ENCODE results near the gene AIG1.
A peak's percentile ranks its signal among the peaks of the same experiment; 100 is the strongest.

AIG1 gene

GRCh38 chr6:143179096-143179495 is 118.4 kb downstream of the AIG1 start:
- DNase-seq (ENCODE audit: low read depth), result no peak
- H3K4me3 ChIP-seq (replicated peaks; ENCODE audit: low read depth, low read length), result no peak overlapping the region
- no peak for TF ChIP-seq CTCF (IDR thresholded peaks at IDR 0.05; ENCODE audit: low read length, missing control alignments)

GRCh38 chr6:143179901-143180612 is 119.4 kb downstream of the AIG1 start:
- no peak for DNase-seq (ENCODE audit: low read depth)
- TF ChIP-seq CTCF (IDR thresholded peaks at IDR 0.05; ENCODE audit: low read length, missing control alignments), result no peak
- H3K4me3 ChIP-seq (replicated peaks; ENCODE audit: low read depth, low read length), result no peak overlapping the region

GRCh38 chr6:143180826-143181225 is 120.1 kb downstream of the AIG1 start:
- H3K4me3 ChIP-seq (replicated peaks; ENCODE audit: low read depth, low read length), result no peak overlapping the region
- DNase-seq (ENCODE audit: low read depth), result no peak
- no peak for TF ChIP-seq CTCF (IDR thresholded peaks at IDR 0.05; ENCODE audit: low read length, missing control alignments)

- no peak for DNase-seq (ENCODE audit: low read depth)
- H3K4me3 ChIP-seq (replicated peaks; ENCODE audit: low read depth, low read length), result no peak overlapping the region
- no peak for TF ChIP-seq CTCF (IDR thresholded peaks at IDR 0.05; ENCODE audit: low read length, missing control alignments)
Measured at GRCh38 chr6:143183666-143184065, 123.0 kb downstream of the AIG1 start.

GRCh38 chr6:143185288-143185687 is 124.6 kb downstream of the AIG1 start:
- no peak for DNase-seq (ENCODE audit: low read depth)
- TF ChIP-seq CTCF (IDR thresholded peaks at IDR 0.05; ENCODE audit: low read length, missing control alignments), result no peak
- no peak overlapping the region for H3K4me3 ChIP-seq (replicated peaks; ENCODE audit: low read depth, low read length)

- DNase-seq (ENCODE audit: low read depth), result peak; percentile 55
- no peak for TF ChIP-seq CTCF (IDR thresholded peaks at IDR 0.05; ENCODE audit: low read length, missing control alignments)
- H3K4me3 ChIP-seq (replicated peaks; ENCODE audit: low read depth, low read length), result no peak overlapping the region
Measured at GRCh38 chr6:143187238-143187923, 126.7 kb downstream of the AIG1 start.
